BE2C (cell line): Measurements from ENCODE around the gene PDLIM3.
A peak's percentile ranks its signal among the peaks of the same experiment; 100 is the strongest.

Experiments used
- DNase-seq: peaks from one replicate; pipeline ENCODE4 v3.0.0-alpha.2; 2020
- H3K27me3 ChIP-seq: fragments of 250-450 bp; sonication (Bioruptor Pico); 2 replicates; pipeline ENCODE4 v1.5.1; 2020; ENCODE audit warnings: mild to moderate bottlenecking
- H3K36me3 ChIP-seq: fragments of 250-450 bp; sonication (Bioruptor Pico); 2 replicates; pipeline ENCODE4 v1.5.1; 2020; ENCODE audit warnings: mild to moderate bottlenecking
- H3K4me1 ChIP-seq: fragments of 250-450 bp; sonication (Bioruptor Pico); 2 replicates; pipeline ENCODE4 v1.5.1; 2020
- H3K4me3 ChIP-seq: 2 replicates; pipeline ENCODE4 v1.5.1; 2011; ENCODE audit warnings: low read depth, low read length
- H3K9me3 ChIP-seq: fragments of 250-450 bp; sonication (Bioruptor Pico); 2 replicates; pipeline ENCODE4 v1.5.1; 2020
- CTCF ChIP-seq: IDR thresholded peaks from 2 replicates; pipeline ENCODE4 v1.5.1; 2012; ENCODE audit warnings: mild to moderate bottlenecking, low read depth, low read length

PDLIM3 gene

DNA sequence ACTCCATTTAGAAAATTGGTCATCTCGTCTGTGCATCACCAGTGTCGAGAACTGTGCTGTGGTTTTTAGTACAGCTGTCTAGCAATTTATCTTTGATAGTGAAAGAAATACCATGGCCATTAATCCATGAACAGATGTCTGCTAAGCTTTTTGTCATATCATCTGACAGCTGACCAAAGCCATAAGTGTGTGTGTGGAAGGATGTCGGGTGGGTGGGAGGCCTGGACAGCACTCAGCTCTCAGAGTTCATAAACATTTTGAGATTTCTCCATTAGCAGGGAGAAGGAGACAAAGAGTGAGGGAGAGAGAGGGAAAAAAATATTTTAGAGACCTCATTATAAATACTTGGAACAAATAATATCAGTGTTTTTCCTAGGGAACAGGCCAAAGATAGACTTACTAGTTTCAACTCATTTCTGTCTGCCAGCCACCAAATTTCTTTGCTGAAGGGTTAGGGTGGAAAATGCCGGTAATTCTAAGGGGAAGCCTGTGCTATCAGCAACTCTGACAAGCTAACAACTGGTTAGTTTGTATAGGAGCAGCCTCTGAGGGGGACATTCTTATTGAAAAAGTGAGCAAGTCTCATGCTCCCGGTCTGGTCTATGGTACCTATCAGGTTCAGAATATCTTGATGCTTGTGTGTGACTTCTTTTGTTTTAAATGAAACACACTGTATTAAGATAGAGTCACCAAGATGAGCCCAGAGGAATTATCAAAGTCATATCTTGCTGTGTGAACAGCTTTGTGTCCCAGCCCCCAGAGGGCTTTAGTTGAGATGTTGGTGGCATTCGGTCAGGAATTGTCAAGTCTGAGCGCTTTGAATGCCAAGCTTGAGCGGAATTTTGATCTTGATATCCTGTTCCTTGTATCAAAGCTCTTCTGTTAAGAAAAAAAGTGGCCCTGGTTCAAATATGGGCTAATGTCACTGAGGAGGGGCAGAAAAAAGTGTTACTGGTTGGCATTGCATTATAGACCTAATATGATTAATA is 41.9 kb upstream of the PDLIM3 start:
- TF ChIP-seq CTCF = no peak
- no peaks in the 10 kb centered on the region for H3K9me3 ChIP-seq
- no peak overlapping the region for H3K4me3 ChIP-seq
- H3K27me3 ChIP-seq = no peaks in the 10 kb centered on the region
- DNase-seq = peak; percentile 30
- H3K4me1 ChIP-seq = peaks cover 25% of the 10 kb centered on the region
- no peaks in the 10 kb centered on the region for H3K36me3 ChIP-seq

GRCh38 chr4:185576314-185576961 is 41.1 kb upstream of the PDLIM3 start:
- no peak for TF ChIP-seq CTCF
- H3K4me3 ChIP-seq = no peak overlapping the region
- H3K4me1 ChIP-seq = peaks cover 27% of the 10 kb centered on the region
- H3K9me3 ChIP-seq = no peaks in the 10 kb centered on the region
- no peaks in the 10 kb centered on the region for H3K27me3 ChIP-seq
- DNase-seq = no peak
- H3K36me3 ChIP-seq = no peaks in the 10 kb centered on the region

GRCh38 chr4:185573651-185574199 is 38.4 kb upstream of the PDLIM3 start:
- Histone ChIP-seq H3K4me1 (peaks cover 38% of the 10 kb centered on the region), H3K4me3 (peak overlapping the region; percentile 17; the same call in 1 of the 2 replicates), H3K9me3 (no peaks in the 10 kb centered on the region), H3K36me3 (no peaks in the 10 kb centered on the region), H3K27me3 (no peaks in the 10 kb centered on the region)
- no peak for TF ChIP-seq CTCF
- DNase-seq = peak; percentile 86

- Histone ChIP-seq H3K4me3 (no peak overlapping the region), H3K36me3 (no peaks in the 10 kb centered on the region), H3K9me3 (no peaks in the 10 kb centered on the region), H3K27me3 (no peaks in the 10 kb centered on the region), H3K4me1 (peaks cover 37% of the 10 kb centered on the region)
- TF ChIP-seq CTCF = no peak
- no peak for DNase-seq
Measured at GRCh38 chr4:185570727-185571126, 35.4 kb upstream of the PDLIM3 start.

DNA sequence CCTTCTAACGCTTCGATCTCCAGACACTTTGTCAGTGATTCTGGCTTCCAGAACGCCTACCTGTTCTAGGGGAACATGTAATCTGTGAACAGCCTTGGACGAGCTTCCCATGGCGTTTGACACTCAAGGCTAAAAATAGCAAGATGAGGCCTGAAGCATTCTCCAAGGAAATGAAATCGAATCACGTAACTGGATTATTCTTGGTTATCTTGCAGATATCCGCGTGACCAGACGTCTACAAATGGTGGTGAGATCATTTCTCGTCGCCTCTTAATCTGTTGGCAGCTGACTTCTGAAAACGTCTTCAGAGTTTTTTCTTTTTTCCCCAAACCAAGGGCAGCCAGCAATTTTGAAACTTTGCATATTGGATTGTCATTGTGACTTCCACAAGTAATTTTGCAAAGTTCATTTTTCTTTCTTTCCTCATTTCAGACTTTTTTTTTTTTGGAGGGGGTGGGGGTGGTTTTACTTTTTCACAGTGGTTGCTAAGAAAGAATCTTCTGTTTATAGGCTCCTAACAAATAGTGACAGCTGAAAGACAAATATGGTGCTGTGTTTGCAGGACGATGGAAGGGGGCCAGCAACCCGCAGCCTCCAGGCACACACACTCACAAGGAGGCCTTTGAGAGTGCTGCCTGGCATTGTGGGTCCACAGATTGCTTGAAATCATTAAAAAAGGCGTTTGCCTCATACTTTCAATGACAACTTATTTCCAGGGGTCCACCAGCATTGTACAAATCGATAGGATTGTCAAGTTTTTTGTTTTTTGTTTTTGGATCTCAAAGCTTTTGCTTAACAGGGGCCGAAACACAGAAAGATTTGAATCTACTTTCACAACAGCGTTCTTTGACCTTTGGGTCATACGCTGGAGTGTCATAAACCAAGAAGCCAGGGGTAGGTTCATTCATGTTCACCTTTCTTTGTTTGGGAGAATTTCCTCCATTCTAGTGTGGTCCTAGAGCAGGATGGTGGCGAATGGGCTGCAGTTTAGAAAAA is 32.4 kb upstream of the PDLIM3 start:
- Histone ChIP-seq H3K4me3 (no peak overlapping the region), H3K27me3 (no peaks in the 10 kb centered on the region), H3K9me3 (no peaks in the 10 kb centered on the region), H3K4me1 (peaks cover 29% of the 10 kb centered on the region), H3K36me3 (no peaks in the 10 kb centered on the region)
- DNase-seq = peak; percentile 45
- TF ChIP-seq CTCF = no peak
